ENCODE data around the gene KLHL13.

Gene KLHL13

DNA sequence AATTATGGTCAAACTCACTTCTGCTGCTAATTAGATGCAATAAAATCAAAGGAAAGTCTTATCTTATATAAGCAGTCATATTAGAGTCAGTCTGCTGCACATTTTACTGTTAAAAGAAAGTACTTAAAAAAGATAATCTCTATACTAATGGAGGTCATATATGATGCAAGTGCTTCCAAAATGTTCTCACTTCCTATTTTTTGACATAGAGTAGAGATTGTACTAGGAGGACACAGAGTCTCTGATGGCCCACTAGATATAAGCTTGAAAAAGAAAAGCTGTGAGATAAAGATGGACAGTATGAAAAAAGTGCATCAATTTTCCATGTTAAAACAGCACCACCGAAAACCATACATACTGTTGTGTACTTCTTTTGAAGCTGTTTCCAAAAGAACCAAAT, 196.9 kb downstream of the KLHL13 start:
- Histone ChIP-seq H3K27ac (ENCODE audit: insufficient read depth, low read length, poor library complexity, severe bottlenecking) (no peak overlapping the region), H3K4me1 (ENCODE audit: control insufficient read depth, insufficient read depth, low read length, poor library complexity, severe bottlenecking) (no peaks in the 10 kb centered on the region), H3K27me3 (replicated peaks; ENCODE audit: control insufficient read depth, insufficient read depth, low read length, poor library complexity, severe bottlenecking) (no peaks in the 10 kb centered on the region), H3K9me3 (ENCODE audit: control insufficient read depth, low read length) (no peaks in the 10 kb centered on the region), H3K4me3 (ENCODE audit: insufficient read depth, low read depth, low read length, poor library complexity, severe bottlenecking) (no peak overlapping the region), H3K36me3 (ENCODE audit: control insufficient read depth, insufficient read depth, low read length) (no peaks in the 10 kb centered on the region)
- DNase-seq: no peak

GRCh38 chrX:117910216-117910615, 206.4 kb downstream of the KLHL13 start:
- no peaks in the 10 kb centered on the region for H3K9me3 ChIP-seq (ENCODE audit: control insufficient read depth, low read length)
- H3K4me3 ChIP-seq (ENCODE audit: insufficient read depth, low read depth, low read length, poor library complexity, severe bottlenecking): no peak overlapping the region
- no peak overlapping the region for H3K27ac ChIP-seq (ENCODE audit: insufficient read depth, low read length, poor library complexity, severe bottlenecking)
- DNase-seq: no peak
- no peaks in the 10 kb centered on the region for H3K36me3 ChIP-seq (ENCODE audit: control insufficient read depth, insufficient read depth, low read length)
- no peaks in the 10 kb centered on the region for H3K4me1 ChIP-seq (ENCODE audit: control insufficient read depth, insufficient read depth, low read length, poor library complexity, severe bottlenecking)
- no peaks in the 10 kb centered on the region for H3K27me3 ChIP-seq (replicated peaks; ENCODE audit: control insufficient read depth, insufficient read depth, low read length, poor library complexity, severe bottlenecking)

- H3K4me1 ChIP-seq (ENCODE audit: control insufficient read depth, insufficient read depth, low read length, poor library complexity, severe bottlenecking): no peaks in the 10 kb centered on the region
- H3K27ac ChIP-seq (ENCODE audit: insufficient read depth, low read length, poor library complexity, severe bottlenecking): no peak overlapping the region
- no peaks in the 10 kb centered on the region for H3K27me3 ChIP-seq (replicated peaks; ENCODE audit: control insufficient read depth, insufficient read depth, low read length, poor library complexity, severe bottlenecking)
- DNase-seq: no peak
- no peaks in the 10 kb centered on the region for H3K9me3 ChIP-seq (ENCODE audit: control insufficient read depth, low read length)
- no peaks in the 10 kb centered on the region for H3K36me3 ChIP-seq (ENCODE audit: control insufficient read depth, insufficient read depth, low read length)
- H3K4me3 ChIP-seq (ENCODE audit: insufficient read depth, low read depth, low read length, poor library complexity, severe bottlenecking): no peak overlapping the region
These were observed 218.4 kb downstream of the KLHL13 start for GRCh38 chrX:117898226-117898625.

- no peak overlapping the region for H3K4me3 ChIP-seq (ENCODE audit: insufficient read depth, low read depth, low read length, poor library complexity, severe bottlenecking)
- no peak overlapping the region for H3K27ac ChIP-seq (ENCODE audit: insufficient read depth, low read length, poor library complexity, severe bottlenecking)
- H3K4me1 ChIP-seq (ENCODE audit: control insufficient read depth, insufficient read depth, low read length, poor library complexity, severe bottlenecking): no peaks in the 10 kb centered on the region
- H3K27me3 ChIP-seq (replicated peaks; ENCODE audit: control insufficient read depth, insufficient read depth, low read length, poor library complexity, severe bottlenecking): no peaks in the 10 kb centered on the region
- H3K36me3 ChIP-seq (ENCODE audit: control insufficient read depth, insufficient read depth, low read length): no peaks in the 10 kb centered on the region
- no peak for DNase-seq
- no peaks in the 10 kb centered on the region for H3K9me3 ChIP-seq (ENCODE audit: control insufficient read depth, low read length)
These were observed 221.2 kb downstream of the KLHL13 start for GRCh38 chrX:117895418-117895817.

DNA sequence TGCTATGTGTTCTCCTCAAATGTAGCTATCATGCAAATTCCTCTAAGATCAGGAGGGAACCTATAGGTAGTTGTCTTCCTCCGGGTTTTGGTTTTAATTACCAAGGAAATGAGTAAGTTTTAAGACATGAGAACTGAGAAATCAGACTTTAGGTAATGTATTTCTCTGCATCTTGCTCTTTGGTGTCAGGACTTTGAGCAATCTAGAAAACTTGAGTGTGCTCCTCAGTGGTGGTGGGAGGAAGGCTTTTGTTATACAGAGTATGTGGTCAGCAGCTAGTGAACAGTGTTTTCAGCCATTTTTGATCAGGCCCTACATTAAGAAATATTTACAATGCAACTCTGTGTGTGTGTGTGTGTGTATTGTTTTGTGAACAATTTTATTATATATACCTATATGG, 224.1 kb downstream of the KLHL13 start:
- Histone ChIP-seq H3K4me1 (ENCODE audit: control insufficient read depth, insufficient read depth, low read length, poor library complexity, severe bottlenecking) (no peaks in the 10 kb centered on the region), H3K27me3 (replicated peaks; ENCODE audit: control insufficient read depth, insufficient read depth, low read length, poor library complexity, severe bottlenecking) (no peaks in the 10 kb centered on the region), H3K27ac (ENCODE audit: insufficient read depth, low read length, poor library complexity, severe bottlenecking) (no peak overlapping the region), H3K36me3 (ENCODE audit: control insufficient read depth, insufficient read depth, low read length) (no peaks in the 10 kb centered on the region), H3K4me3 (ENCODE audit: insufficient read depth, low read depth, low read length, poor library complexity, severe bottlenecking) (no peak overlapping the region), H3K9me3 (ENCODE audit: control insufficient read depth, low read length) (no peaks in the 10 kb centered on the region)
- no peak for DNase-seq

DNA sequence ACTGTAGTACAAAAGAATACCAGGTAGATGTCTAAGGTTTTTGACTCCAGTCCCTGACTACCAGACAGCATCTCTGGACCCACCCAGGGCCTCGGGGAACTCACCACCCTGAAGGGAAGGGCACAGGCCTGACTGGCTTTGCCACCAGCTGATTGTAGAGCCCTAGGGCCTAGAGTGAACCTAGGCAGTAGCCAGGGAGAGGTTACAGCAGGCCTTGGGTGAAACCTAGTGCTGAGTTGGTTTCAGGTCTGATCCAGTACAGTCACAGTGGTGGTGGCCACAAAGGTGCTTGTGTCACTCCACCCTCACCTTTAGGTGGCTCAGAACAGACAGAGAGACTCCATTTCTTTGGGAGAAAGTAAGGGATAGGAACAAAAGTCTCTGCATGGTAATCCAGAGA, 244.8 kb downstream of the KLHL13 start:
- Histone ChIP-seq H3K9me3 (ENCODE audit: control insufficient read depth, low read length) (no peaks in the 10 kb centered on the region), H3K36me3 (ENCODE audit: control insufficient read depth, insufficient read depth, low read length) (no peaks in the 10 kb centered on the region), H3K27me3 (replicated peaks; ENCODE audit: control insufficient read depth, insufficient read depth, low read length, poor library complexity, severe bottlenecking) (no peaks in the 10 kb centered on the region), H3K4me1 (ENCODE audit: control insufficient read depth, insufficient read depth, low read length, poor library complexity, severe bottlenecking) (no peaks in the 10 kb centered on the region), H3K27ac (ENCODE audit: insufficient read depth, low read length, poor library complexity, severe bottlenecking) (no peak overlapping the region), H3K4me3 (ENCODE audit: insufficient read depth, low read depth, low read length, poor library complexity, severe bottlenecking) (no peak overlapping the region)
- DNase-seq: no peak

GRCh38 chrX:117860517-117860916, 256.1 kb downstream of the KLHL13 start:
- Histone ChIP-seq H3K27ac (ENCODE audit: insufficient read depth, low read length, poor library complexity, severe bottlenecking) (no peak overlapping the region), H3K27me3 (replicated peaks; ENCODE audit: control insufficient read depth, insufficient read depth, low read length, poor library complexity, severe bottlenecking) (no peaks in the 10 kb centered on the region), H3K9me3 (ENCODE audit: control insufficient read depth, low read length) (no peaks in the 10 kb centered on the region), H3K4me1 (ENCODE audit: control insufficient read depth, insufficient read depth, low read length, poor library complexity, severe bottlenecking) (no peaks in the 10 kb centered on the region), H3K4me3 (ENCODE audit: insufficient read depth, low read depth, low read length, poor library complexity, severe bottlenecking) (no peak overlapping the region), H3K36me3 (ENCODE audit: control insufficient read depth, insufficient read depth, low read length) (no peaks in the 10 kb centered on the region)
- DNase-seq: no peak

- no peaks in the 10 kb centered on the region for H3K9me3 ChIP-seq (ENCODE audit: control insufficient read depth, low read length)
- no peak for DNase-seq
These were observed 261.8 kb downstream of the KLHL13 start for GRCh38 chrX:117854806-117855205.

DNA sequence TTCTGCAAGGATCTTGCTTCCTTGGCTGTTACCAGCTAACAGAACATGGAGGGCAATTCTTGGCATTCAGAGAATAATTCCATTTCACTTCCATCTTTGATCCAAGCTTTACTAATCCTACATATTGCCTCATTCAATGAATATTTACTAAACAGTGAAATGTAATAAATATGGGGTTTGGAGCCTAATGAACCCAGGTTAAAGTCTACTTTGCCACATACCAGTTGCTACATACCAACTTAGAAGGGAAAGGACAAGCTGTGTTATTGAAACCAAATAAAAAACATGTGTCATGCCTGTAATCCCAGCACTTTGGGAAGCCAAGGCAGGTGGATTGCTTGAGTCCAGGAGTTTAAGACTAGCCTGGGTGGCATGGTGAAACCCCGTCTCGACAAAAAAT, 265.6 kb downstream of the KLHL13 start:
- no peak overlapping the region for H3K4me3 ChIP-seq (ENCODE audit: insufficient read depth, low read depth, low read length, poor library complexity, severe bottlenecking)
- H3K9me3 ChIP-seq (ENCODE audit: control insufficient read depth, low read length): no peaks in the 10 kb centered on the region
- no peaks in the 10 kb centered on the region for H3K4me1 ChIP-seq (ENCODE audit: control insufficient read depth, insufficient read depth, low read length, poor library complexity, severe bottlenecking)
- no peaks in the 10 kb centered on the region for H3K36me3 ChIP-seq (ENCODE audit: control insufficient read depth, insufficient read depth, low read length)
- no peaks in the 10 kb centered on the region for H3K27me3 ChIP-seq (replicated peaks; ENCODE audit: control insufficient read depth, insufficient read depth, low read length, poor library complexity, severe bottlenecking)
- DNase-seq: no peak
- H3K27ac ChIP-seq (ENCODE audit: insufficient read depth, low read length, poor library complexity, severe bottlenecking): no peak overlapping the region

More at GRCh38 chrX:117854806-117855205, 261.8 kb downstream of the KLHL13 start:
- no peaks in the 10 kb centered on the region for H3K36me3 ChIP-seq (ENCODE audit: control insufficient read depth, insufficient read depth, low read length)
- no peaks in the 10 kb centered on the region for H3K4me1 ChIP-seq (ENCODE audit: control insufficient read depth, insufficient read depth, low read length, poor library complexity, severe bottlenecking)
- no peaks in the 10 kb centered on the region for H3K27me3 ChIP-seq (replicated peaks; ENCODE audit: control insufficient read depth, insufficient read depth, low read length, poor library complexity, severe bottlenecking)
- H3K4me3 ChIP-seq (ENCODE audit: insufficient read depth, low read depth, low read length, poor library complexity, severe bottlenecking): no peak overlapping the region
- H3K27ac ChIP-seq (ENCODE audit: insufficient read depth, low read length, poor library complexity, severe bottlenecking): no peak overlapping the region
